NCI-H345 (cell line): ENCODE results near the gene PRDM16.

Experiments used
- DNase-seq: peaks from one replicate; lab custom pipeline; 2025; lab: John Stamatoyannopoulos, UW

PRDM16 gene

DNA sequence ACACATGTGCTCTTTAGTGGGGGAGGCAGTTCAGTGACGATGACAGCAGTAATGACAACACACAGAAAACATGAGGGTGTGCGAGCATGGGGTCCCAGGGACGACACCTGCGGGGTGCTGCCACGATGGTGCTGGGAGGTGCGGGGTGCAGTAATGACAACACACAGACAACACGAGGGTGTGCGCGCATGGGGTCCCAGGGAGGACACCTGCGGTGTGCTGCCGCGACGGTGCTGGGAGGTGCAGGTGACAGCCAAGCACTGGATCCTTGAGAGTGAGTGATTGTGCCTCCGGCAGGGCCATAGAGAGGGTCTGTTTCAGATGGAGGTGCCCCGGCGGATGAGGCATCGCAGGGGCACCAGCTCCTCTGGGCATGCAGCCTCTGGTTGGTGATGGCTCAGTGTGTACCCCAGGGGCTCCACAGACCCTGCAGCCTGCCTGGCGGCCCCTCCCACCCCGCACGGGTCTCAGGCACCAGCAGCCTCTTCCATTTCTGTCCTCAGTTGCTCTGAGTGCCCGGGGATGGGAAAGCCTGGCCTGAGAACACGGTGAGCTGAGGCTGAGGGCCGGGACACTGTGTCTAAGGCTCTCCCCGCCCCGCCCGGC is 193.8 kb downstream of the PRDM16 start:
- no peak for DNase-seq

DNA sequence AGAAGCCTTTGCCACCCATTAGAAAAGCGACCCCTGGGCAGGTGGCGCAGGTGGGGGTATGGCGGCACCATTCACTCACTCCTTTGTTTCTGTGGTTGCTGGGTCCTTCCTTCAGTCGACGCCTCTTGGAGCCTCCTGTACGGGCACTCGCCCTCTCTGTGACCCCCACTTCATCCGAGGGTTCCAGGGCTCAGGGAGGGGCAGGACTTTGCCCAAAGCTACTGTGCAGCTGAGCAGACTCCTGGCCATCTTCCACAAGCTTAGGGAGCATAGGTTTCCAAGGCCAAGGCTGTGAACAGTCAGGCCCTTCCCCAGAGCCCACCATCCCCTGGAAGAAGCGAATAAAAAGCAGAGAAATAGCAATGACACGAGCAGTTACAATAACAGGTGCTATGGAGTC is 194.8 kb downstream of the PRDM16 start:
- DNase-seq = no peak

DNA sequence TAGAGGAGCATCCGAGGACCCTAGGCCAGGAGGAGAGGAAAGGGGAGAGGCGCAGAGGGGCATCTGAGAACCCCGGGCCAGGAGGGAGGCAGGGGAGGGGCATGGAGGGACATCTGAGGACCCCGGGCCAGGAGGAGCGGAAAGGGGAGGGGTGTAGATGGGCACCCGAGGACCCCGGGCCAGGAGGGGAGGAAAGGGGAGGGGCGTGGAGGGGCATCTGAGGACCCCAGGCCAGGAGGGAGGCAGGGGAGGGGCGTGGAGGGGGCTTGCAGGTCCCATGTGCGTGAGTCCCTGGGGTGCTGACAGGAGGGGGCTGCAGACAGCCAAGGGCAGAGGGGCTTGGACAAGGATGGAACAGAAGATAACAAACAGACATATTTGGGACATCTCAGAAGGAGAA is 195.5 kb downstream of the PRDM16 start:
- no peak for DNase-seq

DNA sequence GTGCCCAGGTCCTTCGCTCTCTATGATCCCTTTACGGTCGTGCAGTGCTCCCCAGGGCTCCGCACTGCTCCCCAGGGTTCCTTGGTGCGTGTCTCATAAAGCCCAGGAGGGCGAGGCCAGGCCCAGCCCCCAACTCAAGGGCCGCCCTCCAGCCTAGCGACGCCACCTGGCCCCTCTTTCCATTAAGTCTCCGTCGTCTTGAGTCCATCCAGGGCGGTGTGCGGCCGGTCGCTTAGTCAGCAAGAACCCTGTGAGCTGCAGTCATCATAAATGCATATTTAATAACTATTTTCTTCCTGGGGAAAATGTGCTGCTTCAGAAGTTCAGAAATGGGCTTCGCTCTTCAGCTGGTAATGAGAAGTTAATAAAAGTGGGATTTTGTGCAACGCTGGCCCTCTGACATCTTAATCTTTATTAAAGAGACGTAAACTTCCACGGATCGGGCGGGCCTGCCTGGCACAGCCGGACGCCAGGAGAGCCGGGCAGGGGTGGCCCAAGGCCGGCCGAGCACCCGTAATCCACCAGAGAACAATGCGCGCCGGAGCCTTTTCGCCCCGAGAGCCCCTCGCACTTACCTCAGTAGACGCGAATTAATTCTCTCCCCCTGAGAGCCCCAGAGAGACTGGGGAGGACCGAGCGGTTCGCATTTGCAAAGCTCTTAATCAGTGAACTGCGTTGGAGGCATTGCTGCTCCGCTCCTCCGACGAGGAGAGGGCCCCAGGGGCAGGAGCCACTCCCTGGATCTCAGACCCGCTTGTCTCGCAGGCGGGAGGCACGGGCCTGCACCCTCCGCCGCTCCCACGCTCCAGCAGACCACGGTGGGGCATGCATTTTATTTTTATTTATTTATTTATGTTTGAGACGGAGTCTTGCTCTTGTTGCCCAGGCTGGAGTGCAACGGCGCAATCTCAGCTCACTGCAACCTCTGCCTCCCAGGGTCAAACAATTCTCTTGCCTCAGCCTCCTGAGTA is 197.1 kb downstream of the PRDM16 start:
- no peak for DNase-seq

DNA sequence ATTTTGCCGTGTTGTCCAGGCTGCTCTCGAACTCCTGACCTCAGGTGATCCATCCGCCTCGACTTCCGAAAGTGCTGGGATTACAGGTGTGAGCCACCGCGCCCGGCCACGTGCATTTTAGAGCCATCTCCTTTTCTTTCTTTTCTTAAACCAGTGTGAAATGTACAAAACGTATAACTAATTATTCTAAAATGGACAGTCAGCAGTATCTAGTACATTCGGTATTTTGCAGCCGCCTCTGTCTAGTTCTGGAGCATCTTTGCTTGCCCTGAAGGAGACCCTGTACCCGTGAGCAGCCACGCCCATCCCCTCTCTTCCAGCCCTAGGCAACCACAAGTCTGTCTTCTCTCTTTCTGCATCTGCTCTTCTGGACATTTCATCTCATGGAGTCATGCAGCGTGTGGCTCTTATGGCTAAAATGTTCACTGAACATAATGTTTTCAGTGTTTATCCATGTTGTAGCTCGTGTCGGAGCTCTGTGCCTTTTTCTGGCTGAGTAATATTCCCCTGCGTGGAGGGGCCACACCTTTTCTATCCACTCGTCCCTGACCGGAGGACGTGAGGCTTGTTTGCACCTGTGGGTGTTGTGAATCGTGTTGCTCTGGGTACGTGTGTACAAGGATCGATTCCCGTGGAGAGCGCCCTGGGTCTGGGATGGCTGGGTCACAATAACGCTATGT is 198.0 kb downstream of the PRDM16 start:
- no peak for DNase-seq

DNA sequence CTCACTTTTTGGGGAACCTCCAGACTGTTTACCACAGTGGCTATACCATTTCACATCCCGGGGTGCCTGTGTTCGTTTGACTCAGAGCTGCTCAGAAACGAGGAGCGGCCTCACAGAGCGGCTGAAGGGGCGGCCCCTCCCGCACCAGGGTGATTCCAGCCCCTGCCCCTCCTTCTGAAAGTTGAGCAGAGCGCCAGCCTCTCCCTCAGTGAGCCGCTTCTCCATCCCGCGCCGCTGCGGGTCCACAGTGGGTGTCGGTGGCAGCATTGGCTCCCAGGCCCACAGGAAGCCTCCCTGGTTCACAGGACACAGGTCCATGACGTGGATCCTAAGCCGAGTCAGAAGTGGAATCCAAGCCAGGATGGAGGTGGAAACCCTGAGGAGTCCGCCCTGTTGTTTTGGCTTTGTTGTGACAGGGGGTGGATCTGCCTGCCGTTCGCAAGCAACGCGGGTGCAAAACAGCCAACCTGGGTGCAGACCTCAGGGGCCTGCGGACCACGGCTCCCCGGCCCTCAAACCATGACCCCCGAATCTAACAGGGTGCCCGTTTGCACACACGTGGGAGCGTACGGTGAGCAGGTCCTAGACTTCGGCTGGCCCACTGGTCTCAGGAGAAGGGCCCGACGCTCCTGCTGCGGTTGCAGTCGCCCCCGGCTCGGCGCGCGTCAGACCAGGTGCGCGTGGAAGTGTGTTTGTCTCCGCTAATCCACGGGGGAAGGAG is 198.7 kb downstream of the PRDM16 start:
- DNase-seq = no peak

DNA sequence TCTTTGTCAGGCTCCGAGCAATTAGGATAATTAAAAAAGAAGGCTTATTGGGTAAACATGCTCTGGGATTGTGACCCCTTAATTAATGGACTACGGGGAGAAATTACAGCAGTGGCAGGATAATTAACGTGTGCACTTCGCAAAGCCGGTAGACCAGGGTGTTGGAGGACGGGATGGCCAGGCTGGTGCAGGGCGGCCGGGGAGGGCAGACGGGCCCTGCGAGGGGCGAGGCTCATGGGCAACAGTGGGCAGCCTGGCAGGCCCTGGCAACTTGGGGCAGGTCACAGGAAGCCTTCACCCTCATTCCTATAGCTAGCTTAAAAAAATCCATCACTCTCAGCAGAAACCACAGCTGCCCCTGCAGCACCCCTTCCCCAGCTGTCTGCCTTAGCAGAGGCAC is 199.3 kb downstream of the PRDM16 start:
- no peak for DNase-seq

DNA sequence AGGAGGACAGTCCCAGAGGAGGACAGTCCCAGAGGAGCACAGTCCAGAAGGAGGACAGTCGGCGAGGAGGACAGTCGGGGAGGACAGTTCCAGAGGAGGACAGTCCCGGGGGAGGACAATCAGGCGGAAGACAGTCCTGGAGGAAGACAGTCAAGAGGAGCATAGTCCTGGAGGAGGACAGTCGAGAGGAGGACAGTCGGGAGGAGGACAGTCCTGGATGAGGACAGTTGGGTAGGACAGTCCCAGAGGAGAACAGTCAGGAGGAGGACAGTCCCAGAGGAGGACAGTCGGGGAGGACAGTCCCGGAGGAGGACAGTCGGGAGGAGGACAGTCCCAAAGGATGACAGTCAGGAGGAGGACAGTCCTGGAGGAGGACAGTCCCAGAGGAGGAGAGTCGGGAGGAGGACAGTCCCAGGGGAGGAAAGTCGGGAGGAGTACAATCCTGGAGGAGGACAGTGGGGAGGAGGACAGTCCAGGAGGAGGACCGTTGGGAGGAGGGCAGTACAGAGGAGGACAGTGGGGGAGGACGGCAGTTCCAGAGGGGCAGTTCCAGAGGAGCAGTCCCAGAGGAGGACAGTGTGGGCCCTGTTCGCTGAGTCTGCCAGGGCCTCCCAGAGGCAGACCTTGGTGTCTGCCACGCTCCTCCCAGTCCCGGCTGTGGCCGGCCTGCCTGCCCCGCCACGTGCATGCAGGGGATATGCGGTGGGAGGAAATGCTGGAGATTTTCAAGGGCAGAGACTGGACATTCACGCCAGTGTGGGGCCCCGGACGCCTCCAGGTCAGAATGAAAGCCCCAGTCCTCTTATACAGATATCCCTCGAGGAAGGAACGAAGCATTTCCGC is 201.6 kb downstream of the PRDM16 start:
- no peak for DNase-seq

DNA sequence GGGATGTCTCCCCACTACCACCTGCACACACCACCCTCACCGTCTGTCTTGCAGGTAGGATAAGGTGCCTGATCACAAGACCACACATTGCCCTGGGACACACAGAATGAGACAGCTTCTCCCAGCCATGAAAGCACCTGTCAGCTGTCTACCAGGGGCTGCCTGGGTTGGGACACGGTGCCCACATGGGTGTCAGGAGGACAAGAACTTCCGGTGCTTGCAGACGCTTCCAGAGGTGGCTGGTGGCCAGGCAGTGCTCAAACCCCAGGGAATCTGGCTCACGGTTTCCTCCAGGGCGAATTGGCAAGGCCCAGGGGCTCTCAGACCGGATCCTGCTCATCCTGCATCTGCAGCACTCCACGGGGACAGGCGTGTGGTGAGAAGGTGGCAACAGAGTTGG is 202.9 kb downstream of the PRDM16 start:
- peak; percentile 21 for DNase-seq

DNA sequence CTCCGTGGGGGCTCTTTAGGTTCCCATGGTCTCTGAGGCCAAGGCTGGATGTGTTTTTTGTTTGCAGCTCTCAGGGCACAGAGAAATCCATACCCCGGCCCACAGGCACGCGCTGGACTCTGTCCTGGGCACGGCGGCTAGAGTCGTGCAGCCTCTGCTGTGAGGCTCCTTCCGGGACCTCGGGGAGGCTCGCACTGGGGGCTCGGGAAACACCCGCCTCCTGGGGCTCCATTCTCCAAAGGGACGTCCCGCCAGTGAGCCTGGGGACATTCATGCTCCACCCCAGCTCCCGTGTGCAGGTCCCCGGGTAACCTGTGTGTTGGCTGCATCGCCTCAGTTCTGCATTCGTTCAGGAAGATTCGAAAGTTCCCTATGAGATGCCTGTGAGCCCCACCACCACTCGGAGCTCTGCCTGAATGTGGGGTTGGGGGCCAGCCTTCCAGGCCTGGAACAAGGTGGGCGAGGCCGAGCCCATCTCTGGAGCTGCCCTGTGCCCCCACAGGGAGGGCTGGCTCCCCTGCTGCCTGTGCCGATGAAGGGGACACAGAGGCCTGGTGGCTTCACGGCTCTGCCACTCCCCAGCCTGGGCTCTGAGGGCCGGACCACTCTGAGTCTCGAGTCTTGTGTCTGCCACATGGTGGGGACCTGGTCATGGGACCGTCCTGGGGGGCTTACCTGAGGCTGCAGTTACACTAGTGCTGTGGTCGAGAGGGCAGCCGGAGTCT is 203.5 kb downstream of the PRDM16 start:
- no peak for DNase-seq

DNA sequence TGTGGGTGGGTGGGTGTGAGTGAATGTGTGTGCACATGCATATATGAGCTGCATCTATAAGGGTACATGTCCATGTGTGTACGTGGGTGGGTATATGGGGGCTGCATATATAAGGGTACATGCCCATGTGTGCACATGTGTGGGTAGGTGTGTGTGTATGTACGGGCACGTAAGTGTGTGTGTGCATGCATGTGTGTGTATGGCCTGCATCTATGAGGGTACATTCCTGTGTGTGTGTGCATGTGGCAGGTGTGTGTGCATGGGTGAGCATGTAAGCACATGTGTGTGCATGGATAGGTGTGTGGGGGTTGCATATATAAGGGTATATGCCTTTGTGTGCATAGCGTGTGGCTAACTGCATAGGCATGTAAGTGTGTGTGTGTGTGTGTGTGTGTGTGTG is 204.4 kb downstream of the PRDM16 start:
- no peak for DNase-seq

DNA sequence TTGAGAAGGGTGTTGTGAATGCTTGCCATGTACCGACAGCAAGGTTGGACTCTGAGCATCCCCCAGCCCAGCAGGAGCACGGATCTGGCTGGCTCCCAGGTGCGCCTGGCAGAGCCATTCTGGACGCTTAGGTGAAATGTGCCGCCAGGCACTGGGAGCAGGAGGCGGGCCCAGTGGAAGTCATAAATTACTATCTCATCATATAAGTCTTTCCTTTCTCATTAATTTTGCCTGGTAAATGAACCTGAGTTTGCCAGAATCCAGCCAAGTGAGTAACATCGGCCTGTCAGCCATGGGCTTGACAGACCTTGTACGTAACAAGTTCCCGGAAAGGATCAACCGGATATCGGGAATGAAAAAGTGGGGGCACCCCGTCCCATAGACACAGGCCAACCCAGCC is 206.0 kb downstream of the PRDM16 start:
- DNase-seq = no peak

DNA sequence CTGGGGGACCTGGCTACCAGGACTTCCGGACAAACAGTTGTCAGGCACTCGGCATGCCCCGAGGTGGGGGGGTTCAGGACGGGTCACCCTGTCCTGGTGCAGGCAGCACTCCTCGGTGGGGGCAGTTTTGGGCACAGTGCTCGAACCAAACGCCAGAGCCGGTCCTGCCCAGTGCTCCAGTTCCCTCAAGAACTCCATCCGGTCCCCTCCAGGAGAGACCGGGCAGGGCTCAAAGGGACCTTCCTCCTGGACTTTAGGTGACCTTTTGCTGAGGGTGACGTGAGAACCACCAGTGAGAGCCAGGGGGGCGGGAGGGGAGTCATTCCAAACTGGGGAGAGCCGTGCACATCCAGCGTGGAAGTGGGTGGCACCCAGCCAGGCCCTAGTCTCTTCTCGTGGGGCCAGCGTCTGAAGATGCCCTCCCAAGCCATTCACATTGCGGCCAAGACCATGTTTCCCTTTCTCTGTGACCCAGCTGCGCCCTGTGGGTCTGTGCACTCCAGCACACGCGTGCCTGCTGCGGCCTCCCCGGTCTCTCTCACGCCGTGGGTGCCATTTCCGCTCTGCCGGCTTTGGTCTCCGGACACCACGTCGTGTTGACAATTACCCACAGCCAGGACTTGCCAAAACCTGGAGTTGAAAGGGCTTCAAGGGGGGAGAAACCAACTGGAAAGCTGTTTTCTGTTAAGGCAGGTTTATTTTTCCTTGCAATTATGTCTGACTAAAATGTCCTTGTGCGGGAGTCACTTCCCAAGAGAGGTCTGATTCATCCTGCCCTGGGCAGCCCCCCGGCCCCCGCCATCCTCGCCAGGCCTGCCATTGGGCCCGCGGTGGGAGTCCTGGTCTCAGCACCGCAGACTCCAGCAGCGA is 206.7 kb downstream of the PRDM16 start:
- no peak for DNase-seq

DNA sequence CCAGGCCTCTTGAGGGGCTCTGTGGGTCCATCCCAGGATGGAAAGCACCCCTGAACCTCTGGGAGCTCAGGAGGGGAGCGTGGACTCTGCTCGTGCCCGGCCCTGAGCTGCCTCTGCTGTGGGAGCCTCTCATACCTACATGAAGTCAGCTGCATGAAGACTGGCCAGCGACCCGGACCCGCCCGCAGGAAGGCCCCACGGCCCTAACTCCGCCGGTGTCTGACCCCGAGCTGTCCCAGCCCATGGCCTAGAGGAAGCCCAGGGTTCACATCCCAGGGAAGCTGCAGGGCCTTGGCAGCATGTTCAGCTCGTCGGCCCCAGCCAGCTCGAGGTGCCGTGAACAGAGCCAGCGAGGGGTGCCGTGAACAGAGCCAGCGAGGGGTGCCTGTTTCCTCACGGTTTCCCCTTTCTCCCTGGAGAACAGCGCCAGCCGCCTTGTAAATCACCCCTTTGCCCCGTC is 207.4 kb downstream of the PRDM16 start:
- DNase-seq = no peak

DNA sequence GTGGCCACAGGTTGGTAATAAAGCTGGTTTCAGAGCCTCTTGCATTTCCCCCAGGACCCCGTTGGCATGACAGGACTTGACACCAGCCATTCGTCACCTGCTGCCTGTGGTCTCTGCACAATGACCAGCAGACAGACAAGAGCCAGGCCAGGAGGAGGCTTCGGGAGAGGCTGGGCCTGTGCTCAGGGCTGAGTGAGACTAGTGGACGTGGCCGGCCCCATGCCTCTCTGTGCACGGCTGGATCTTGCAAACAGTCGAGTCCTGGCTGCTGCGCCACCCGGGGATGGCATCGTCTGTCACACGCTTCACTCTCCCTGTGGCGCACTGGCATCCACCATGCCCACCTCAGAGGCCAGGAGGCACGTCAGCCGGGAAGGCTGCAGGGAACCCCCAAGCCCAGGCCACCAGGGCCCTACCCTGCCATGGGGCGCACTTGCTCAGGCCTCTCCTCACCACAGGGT is 208.0 kb downstream of the PRDM16 start:
- DNase-seq = no peak

DNA sequence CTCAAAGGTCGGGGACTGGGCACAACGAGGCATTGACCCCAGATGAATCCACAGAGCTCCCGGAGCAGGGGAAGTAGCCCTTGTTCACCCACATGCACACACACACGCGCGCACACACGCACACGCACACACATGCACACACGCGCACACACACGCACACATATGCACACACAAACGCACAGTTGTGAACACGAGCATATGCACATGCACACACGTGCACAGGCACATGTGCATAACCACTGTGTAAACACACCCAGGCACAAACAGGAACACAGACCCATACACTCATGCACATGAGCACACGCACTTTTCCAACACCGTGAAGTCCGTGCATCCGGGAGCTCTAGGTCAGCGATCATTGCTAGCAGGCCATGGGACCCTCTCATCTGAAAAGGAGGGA is 208.6 kb downstream of the PRDM16 start:
- no peak for DNase-seq

DNA sequence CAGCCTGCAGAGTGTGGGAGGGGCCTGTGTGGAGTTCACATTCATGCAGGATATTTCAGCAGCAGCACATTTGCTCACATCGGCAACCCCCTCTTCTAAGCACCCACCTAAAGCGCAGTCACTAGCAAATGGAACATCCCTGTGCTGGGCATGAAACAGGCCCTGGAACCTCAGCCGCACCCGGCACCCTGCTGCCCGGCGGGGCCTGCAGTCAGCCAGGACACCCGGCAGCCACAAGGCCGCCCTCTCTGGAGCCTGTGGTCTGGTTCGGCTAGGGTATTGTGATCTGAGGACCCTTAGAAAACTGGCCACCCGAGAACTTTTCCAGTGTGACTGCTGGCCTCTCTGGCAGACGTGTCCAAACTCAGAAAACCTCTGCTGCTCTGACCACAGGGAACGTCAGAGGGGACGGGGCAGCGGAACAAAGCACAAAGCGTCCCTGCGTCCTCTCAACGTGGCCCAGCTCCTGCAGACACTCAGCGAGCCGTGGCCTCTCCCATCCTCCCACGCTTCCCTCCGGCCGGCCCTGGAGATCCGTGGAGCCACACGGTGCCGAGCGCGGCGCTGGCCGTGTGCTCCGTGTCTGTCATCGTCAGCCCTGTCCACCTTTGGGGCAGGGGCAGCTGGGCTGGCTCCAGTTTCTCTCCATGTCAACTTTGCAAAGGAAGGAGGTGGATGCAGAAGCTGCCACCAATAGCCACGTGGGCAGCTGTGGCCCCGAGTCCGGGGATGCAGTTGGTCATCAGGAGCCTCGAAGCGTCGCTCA is 209.6 kb downstream of the PRDM16 start:
- DNase-seq = no peak

DNA sequence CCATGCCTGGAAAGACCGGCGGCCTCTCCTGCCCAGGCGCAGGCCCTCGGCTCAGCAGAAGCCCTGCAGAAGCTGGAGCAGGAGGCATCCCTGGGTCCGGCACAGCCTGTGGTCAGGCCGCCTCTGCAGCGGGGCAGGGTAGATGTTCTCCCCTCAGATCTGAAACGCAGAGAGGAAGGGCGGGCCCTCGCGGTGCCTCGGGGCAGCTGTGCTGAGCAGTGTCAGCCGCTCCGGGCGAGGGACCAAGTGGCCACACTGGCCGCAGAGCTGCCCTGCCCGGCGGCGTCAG is 210.1 kb downstream of the PRDM16 start:
- no peak for DNase-seq

DNA sequence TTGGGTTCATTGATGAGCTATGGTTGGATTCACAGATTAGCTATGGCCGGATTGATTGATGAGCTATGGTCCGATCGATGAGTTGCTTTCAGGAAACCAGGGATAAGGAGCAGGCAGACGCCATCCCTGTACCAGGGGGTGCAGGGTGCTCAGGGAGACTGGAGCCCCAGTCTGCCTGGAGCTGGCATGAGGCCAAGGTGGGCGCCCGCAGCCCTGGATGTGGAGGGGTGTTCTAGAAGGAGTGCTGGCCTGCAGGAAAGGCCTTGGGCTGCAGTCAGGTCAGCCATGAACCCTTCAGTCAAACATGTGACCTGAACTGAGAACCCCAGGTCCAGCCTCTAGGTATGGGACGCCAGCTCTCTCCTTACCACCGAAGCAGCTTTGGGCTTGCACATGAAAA is 212.7 kb downstream of the PRDM16 start:
- no peak for DNase-seq
